Erythroblast (primary cell): ENCODE measurements around the gene NFATC1.

Source experiments
- GATA1 ChIP-seq: IDR thresholded peaks from 2 replicates; pipeline ENCODE4 v1.6.1; 2011; ENCODE audit warnings: low read depth, mild to moderate bottlenecking, control low read depth, low read length, moderate library complexity
- POLR2A ChIP-seq: IDR thresholded peaks from 2 replicates; pipeline ENCODE4 v1.6.1; 2011; ENCODE audit warnings: mild to moderate bottlenecking, low read length

DNA sequence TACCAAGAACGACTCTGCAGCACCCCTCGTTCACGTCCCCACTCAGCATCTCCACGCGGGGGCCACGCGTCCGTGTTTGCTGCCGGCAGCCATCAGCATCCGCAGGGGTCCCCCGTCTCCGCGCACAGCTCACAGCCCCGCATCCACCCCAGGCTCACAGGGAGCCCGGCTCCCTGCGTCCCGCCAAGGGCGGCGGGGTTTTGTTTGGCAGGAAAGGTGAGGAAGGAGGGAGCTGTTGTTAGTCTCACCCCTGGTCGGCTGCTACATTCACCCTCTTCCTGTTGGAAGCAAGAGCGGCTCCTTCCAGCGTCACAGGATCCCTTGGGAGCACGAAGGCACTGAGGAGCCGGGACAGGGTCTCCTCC, 152.9 kb downstream of the NFATC1 start:
- no peak for TF ChIP-seq POLR2A
- TF ChIP-seq GATA1: no peak
